Activated CD8-positive, alpha-beta memory T cell treated with anti-CD3 and anti-CD28 coated beads for 36 hours (primary cell): Measurements from ENCODE around the gene NEK6. TPM values are rescaled to one million over a fixed set of nuclear protein-coding genes. Genes with fewer than 3 reads are reported as not detected.

Experiments
- CTCF ChIA-PET: fragments of 350-600 bp; sonication (Branson Sonifier 250); formaldehyde crosslinking; loops from one replicate; lab custom pipeline; 2021; ENCODE audit warnings: antibody characterized with exemption; lab: Charles Lee
- POLR2A ChIA-PET: fragments of 350-600 bp; sonication (Branson Sonifier 250); formaldehyde crosslinking; loops from one replicate; lab custom pipeline; 2021; ENCODE audit warnings: antibody characterized with exemption; lab: Charles Lee
- total RNA-seq, 2 experiments: library from RNA; stranded (reverse); gene quantifications; one replicate each; pipeline ENCODE4 v1.2.3, GENCODE V29; 2021

NEK6 gene
- total RNA-seq, 2 experiments from 2014 or later: 26.5 to 29.4 TPM

DNA sequence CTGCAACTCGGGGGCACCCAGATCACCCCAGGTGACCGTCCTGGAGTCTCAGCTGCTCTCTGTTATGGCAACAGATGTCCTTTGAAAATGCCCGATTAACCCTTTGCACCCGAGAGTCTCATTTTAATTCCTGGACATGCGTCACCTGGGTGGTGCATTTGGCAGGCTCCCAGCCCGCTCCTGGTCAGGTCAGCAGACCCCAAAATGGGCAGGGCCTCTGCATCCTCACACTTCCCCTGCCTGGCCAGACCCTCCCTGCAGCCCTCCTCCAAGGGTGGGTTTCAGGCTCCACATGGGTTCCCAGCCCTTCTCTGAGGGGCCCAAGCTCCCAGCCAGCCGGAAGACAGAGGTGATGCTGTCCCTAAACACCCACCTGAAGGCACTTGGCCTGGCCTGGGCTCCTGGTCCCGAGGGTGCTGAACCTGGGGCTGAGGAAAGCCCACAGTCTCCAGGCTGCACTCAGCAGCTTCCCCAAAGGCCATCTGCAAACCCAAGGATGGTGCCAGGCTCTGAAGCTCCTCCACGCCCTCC, 88.1 kb downstream of the NEK6 start:
- POLR2A ChIA-PET: interaction anchor here (0.6 kb wide), 1 partner anchor 517 kb away, joined by 6 read pairs; no protein-coding TSS in a partner anchor
- CTCF ChIA-PET: no interaction called here

DNA sequence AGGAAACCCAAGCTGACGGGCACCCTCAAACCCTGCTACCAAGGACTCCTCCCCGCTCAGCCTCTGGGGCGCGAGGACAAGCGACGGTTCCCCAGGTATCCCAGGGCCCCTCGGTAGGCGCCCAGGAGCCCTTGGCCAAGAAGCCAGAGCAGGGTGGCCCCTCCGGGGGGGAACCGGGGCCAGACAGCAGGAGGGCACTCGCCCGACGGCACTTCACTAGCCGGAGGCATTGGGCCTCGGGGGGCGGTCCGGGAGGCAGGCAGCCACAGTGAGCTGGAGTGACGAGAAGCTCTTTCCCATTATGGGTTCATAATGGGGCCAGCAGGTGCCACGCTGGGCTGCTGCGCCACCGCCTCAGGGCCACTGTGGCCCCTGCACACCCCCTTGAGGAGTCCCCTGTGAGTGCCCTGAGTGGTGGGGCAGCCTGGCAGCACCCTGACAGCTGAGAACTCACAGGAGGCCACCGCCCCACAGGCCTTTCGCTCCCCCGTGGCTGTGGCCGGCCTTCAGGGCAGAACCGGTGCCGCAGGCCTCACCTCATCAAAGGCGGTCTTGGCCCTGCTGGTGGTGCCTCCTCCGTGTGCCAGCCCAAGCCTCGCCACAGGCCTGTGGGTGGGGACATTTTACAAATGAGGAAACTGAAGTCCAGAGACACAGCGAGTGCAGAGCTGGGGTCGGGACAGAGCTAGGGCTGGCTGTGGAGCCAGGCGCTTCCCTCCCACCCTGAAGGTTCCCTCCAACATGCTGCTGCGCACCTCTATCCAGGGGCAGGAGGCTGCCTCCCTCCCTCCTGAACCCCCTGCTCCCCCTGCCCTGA, 88.8 kb downstream of the NEK6 start:
- ChIA-PET CTCF (no interaction called here), POLR2A (no interaction called here)

GRCh38 chr9:124347206-124347967, 89.6 kb downstream of the NEK6 start:
- POLR2A ChIA-PET: no interaction called here
- CTCF ChIA-PET: no interaction called here

DNA sequence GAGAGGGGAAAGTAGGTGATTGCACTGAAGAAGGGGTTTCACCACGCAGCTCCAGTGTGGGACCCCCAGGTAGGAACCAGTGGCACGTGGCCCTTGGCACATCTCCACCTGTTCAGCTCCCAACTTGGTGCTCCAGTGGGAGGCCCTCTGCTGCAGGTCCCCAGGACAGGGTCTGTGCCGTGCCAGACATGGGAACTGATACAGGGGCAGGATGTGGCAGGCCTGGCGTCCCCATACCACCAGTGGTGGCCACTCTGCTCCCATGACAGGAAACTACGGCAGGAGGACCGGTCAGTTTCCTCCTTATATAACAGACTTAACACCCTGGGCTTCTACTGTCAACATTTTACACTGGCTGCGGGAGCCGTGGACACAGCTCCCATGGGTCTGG, 90.2 kb downstream of the NEK6 start:
- CTCF ChIA-PET: no interaction called here
- POLR2A ChIA-PET: no interaction called here

DNA sequence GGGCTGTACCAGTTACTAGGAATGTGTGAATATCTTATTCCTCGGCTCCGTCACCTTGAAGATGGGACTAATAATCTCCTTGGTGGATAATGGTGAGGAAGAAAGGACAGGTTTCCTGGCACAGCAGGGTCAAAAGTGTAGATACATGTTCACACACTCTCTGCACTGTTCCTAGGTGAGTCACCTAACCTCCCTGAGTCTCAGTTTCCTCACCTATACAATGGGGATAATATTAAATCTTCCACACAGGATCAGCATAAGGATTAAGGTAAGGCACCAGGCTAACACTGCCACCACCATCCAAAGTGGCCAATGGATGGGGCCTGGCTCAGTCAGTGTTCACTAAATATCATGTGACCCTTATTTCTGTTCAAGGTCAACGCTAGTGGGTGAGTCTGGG, 90.6 kb downstream of the NEK6 start:
- ChIA-PET POLR2A (no interaction called here), CTCF (no interaction called here)

- POLR2A ChIA-PET: no interaction called here
- CTCF ChIA-PET: no interaction called here
These were observed 91.1 kb downstream of the NEK6 start for GRCh38 chr9:124348831-124349230.

GRCh38 chr9:124349267-124349666, 91.5 kb downstream of the NEK6 start:
- CTCF ChIA-PET: no interaction called here

GRCh38 chr9:124349675-124350493, 92.1 kb downstream of the NEK6 start:
- ChIA-PET CTCF (interaction anchor here (0.5 to 0.7 kb wide), 2 partner anchors 675 to 761 kb away, joined by 3 read pairs; no protein-coding TSS in a partner anchor), POLR2A (no interaction called here)

More at GRCh38 chr9:124349267-124349666, 91.5 kb downstream of the NEK6 start:
- POLR2A ChIA-PET: no interaction called here

DNA sequence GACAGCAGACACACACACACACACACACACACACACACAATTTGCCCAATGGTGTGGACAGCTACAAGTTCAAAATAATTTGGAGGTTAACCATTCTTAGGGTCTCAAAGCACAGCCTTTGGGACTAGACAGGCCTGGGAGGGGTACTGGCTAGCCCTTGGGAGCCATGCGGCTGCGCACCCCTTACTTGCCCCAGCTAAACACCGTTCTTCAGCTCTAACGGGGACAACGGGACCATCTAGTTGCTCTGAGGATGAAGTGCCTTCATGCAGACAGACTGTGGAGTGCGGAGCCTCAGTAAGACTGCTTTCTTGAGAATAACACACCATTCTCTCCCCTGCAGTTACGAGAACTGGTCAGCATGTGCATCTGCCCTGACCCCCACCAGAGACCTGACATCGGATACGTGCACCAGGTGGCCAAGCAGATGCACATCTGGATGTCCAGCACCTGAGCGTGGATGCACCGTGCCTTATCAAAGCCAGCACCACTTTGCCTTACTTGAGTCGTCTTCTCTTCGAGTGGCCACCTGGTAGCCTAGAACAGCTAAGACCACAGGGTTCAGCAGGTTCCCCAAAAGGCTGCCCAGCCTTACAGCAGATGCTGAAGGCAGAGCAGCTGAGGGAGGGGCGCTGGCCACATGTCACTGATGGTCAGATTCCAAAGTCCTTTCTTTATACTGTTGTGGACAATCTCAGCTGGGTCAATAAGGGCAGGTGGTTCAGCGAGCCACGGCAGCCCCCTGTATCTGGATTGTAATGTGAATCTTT, 92.9 kb downstream of the NEK6 start:
- ChIA-PET CTCF (interaction anchor here (0.5 to 0.7 kb wide), 2 partner anchors 676 to 762 kb away, joined by 3 read pairs; no protein-coding TSS in a partner anchor), POLR2A (no interaction called here)

GRCh38 chr9:124351672-124352468, 94.1 kb downstream of the NEK6 start:
- CTCF ChIA-PET: no interaction called here
- POLR2A ChIA-PET: no interaction called here

GRCh38 chr9:124352616-124353015, 94.9 kb downstream of the NEK6 start:
- ChIA-PET CTCF (no interaction called here), POLR2A (no interaction called here)

- POLR2A ChIA-PET: no interaction called here
- CTCF ChIA-PET: no interaction called here
These were observed 95.5 kb downstream of the NEK6 start for GRCh38 chr9:124353166-124353768.

- ChIA-PET CTCF (no interaction called here), POLR2A (no interaction called here)
These were observed 96.1 kb downstream of the NEK6 start for GRCh38 chr9:124353811-124354274.

DNA sequence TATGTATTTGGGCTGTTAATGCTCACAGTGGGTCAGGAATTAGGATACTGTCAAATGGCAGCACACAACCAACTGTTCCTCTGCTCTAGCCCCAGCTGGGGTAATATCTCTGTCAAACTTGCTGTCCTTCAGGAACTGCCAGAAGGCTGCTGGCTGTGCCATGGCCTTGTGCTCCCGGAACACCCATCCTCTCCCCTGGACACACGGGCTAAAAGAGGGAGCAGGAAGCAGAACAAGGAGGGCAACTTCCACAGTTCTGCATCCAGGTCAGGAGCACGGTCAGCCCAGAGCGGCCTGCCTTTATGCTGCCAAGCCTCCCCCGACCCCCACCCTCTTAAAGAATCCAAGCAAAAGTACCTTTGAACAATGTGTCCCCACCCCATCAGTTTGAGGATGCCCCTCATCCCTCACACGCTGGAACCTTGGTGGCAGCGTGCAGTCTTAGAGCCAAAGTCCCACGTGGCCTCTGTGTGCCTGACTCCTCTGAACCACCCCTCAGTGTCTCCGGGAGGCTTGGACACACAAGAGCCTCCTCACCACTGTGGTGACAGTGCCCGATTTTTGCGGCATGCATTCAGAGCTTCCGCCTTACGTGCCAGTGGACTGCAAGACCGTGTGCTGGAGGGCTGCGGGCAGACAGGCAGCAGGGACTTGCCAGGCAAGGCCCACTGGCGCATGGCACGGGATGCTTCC, 96.7 kb downstream of the NEK6 start:
- POLR2A ChIA-PET: no interaction called here

GRCh38 chr9:124355039-124355940, 97.5 kb downstream of the NEK6 start:
- CTCF ChIA-PET: interaction anchor here (0.8 kb wide), 1 partner anchor 38 kb away, joined by 3 read pairs; no protein-coding TSS in a partner anchor
- POLR2A ChIA-PET: no interaction called here

More for the DNA sequence above, 96.7 kb downstream of the NEK6 start:
- CTCF ChIA-PET: no interaction called here
